HepG2 (cell line): ENCODE results near the gene SERHL2. TPM values are rescaled to one million over a fixed set of nuclear protein-coding genes. Genes with fewer than 3 reads are reported as not detected.

Experiments used
- CBX1 ChIP-seq: IDR thresholded peaks from one replicate; pipeline ENCODE4 v1.6.1; 2016; ENCODE audit warnings: antibody characterized with exemption, low read depth
- DZIP1 ChIP-seq: sonication (generic); formaldehyde crosslinking; IDR thresholded peaks from 2 replicates; pipeline ENCODE4 v1.5.0; 2020; ENCODE audit warnings: mild to moderate bottlenecking, missing genetic modification reagents
- EP300 ChIP-seq, 3 experiments: sonication (generic) in 1 of 3; formaldehyde crosslinking in 1 of 3; IDR thresholded peaks; 2 replicates each; pipeline versions ENCODE4 v1.5.1 to v1.6.1; 2011 to 2020; ENCODE audit warnings: low read depth in 2 of 3, low read length in 2 of 3, borderline replicate concordance in 1 of 3, improper control_type of control experiment in 1 of 3, mild to moderate bottlenecking in 1 of 3, missing genetic modification reagents in 1 of 3, moderate library complexity in 1 of 3
- GABPB1 ChIP-seq: IDR thresholded peaks from 2 replicates; pipeline ENCODE4 v1.6.1; 2016; ENCODE audit warnings: mild to moderate bottlenecking, missing genetic modification reagents, moderate library complexity, missing compliant biosample characterization
- KDM2A ChIP-seq: sonication (generic); formaldehyde crosslinking; IDR thresholded peaks from 2 replicates; pipeline ENCODE4 v1.4.0; 2020; ENCODE audit warnings: low read depth, missing genetic modification reagents, borderline replicate concordance
- PATZ1 ChIP-seq: sonication (generic); formaldehyde crosslinking; IDR thresholded peaks from 2 replicates; pipeline ENCODE4 v1.4.0; 2020; ENCODE audit warnings: missing genetic modification reagents
- PAXIP1 ChIP-seq: sonication (generic); formaldehyde crosslinking; conservative IDR thresholded peaks from 2 replicates; pipeline ENCODE4 v1.4.0; 2020; ENCODE audit warnings: mild to moderate bottlenecking, missing genetic modification reagents, moderate library complexity
- PHF20 ChIP-seq: sonication (generic); formaldehyde crosslinking; IDR thresholded peaks from 2 replicates; pipeline ENCODE4 v1.5.0; 2020; ENCODE audit warnings: mild to moderate bottlenecking, missing genetic modification reagents
- SALL1 ChIP-seq: sonication (generic); formaldehyde crosslinking; IDR thresholded peaks from 2 replicates; pipeline ENCODE4 v1.8.0; 2022; ENCODE audit warnings: mild to moderate bottlenecking, missing genetic modification reagents
- TCF12 ChIP-seq, 2 experiments: fragments of 450-650 bp in 1 of 2; sonication (generic) in 1 of 2; formaldehyde crosslinking in 1 of 2; IDR thresholded peaks; 2 replicates each; pipeline versions ENCODE4 v1.6.1 to v1.8.0; 2017 to 2022; ENCODE audit warnings: antibody characterized with exemption in 1 of 2, mild to moderate bottlenecking in 1 of 2, missing genetic modification reagents in 1 of 2, moderate library complexity in 1 of 2
- TERF1 ChIP-seq: sonication (generic); formaldehyde crosslinking; IDR thresholded peaks from 2 replicates; pipeline ENCODE4 v1.8.0; 2022; ENCODE audit warnings: mild to moderate bottlenecking, missing genetic modification reagents, moderate library complexity
- ZNF264 ChIP-seq: sonication (generic); formaldehyde crosslinking; IDR thresholded peaks from 2 replicates; pipeline ENCODE4 v1.4.0; 2020; ENCODE audit warnings: missing genetic modification reagents
- ZNF331 ChIP-seq: sonication (generic); formaldehyde crosslinking; IDR thresholded peaks from 2 replicates; pipeline ENCODE4 v1.4.0; 2020; ENCODE audit warnings: missing genetic modification reagents
- ZNF44 ChIP-seq: sonication (generic); formaldehyde crosslinking; IDR thresholded peaks from 2 replicates; pipeline ENCODE4 v1.5.1; 2020; ENCODE audit warnings: mild to moderate bottlenecking, missing genetic modification reagents
- ZUFSP ChIP-seq: sonication (generic); formaldehyde crosslinking; IDR thresholded peaks from 2 replicates; pipeline ENCODE4 v1.9.0; 2021; ENCODE audit warnings: missing genetic modification reagents, mild to moderate bottlenecking, borderline replicate concordance
- polyA plus RNA-seq, 8 experiments: library from polyadenylated mRNA; depleted of rRNA in 3 of 8; stranded (reverse) in 7 of 8; unstranded in 1 of 8; fragments of >200 nt; fragmentation: Illumina TruSeq in 4 of 8; extraction: Trizol in 4 of 8; gene quantifications; 2 replicates each; pipeline versions ENCODE4 v1.2.1 to v1.2.3, GENCODE V29; 2011 to 2016; ENCODE audit warnings: low read depth in 4 of 8, missing spikeins in 1 of 8, mixed read lengths in 1 of 8; ENCODE audit not compliant: insufficient read depth in 1 of 8
- total RNA-seq, 5 experiments: library from RNA; depleted of rRNA; stranded (reverse); fragments of >200 nt; fragmentation: Illumina TruSeq; extraction: Trizol; gene quantifications; 2 replicates each; pipeline ENCODE4 v1.2.3, GENCODE V29; 2016; ENCODE audit warnings: low read depth in 1 of 5

Gene SERHL2
- total and polyA plus RNA-seq, 2 of the 13 experiments (the other 11 are each of a cell fraction or from before 2014, with no cell fraction given) = 1.0 to 1.8 TPM

DNA sequence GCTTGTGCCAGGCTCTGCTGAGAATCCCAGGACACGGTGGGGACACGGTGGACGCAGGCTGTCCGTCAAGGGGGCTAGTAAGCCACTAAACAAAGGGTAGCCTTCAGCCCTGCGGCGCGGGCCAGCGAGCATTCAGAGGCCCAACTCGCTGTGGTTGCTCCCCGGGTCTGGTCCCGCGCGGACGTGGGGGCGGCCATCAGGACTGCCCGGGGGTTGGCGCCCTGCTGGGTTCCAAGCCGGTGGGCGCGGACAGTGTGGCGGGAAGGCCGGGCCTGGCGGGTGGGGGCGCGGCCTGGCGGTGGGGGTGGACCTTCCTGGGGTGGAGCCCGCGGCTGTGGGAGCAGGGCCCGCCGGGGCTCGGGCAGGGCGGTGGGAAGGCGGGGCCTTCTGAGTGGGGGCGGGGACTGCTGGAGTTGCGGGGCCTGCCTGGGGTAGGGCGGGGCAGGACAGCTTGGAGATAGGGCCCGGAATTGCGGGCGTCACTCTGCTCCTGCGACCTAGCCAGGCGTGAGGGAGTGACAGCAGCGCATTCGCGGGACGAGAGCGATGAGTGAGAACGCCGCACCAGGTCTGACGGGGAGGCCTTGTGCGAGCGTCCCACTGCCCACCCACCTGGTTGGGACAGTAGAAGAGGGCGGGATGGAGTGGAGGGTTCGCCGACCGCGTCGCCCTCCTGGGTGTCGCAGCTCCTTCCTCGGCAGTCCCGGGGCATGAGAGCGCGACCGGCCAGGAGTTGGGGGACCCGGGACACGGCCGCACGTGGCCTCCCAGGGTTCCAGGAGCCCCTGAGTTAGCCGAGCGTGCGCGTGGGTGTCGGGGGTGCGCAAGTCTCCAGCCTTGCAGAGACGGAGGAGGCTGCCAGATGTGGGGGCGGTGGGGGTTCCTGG is at the start of gene SERHL2 (continued):
- TF ChIP-seq PAXIP1 (0 out of 2 replicates have a peak, but pooled peaks have one; percentile 24), ZNF44 (CRISPR knock-in tag) (no peak), DZIP1 (CRISPR knock-in tag) (no peak), KDM2A (CRISPR knock-in tag) (peak; percentile 94), ZNF331 (CRISPR knock-in tag) (no peak), ZNF264 (CRISPR knock-in tag) (no peak), PHF20 (CRISPR knock-in tag) (peak; percentile 21; the same call in 1 of the 2 replicates), TERF1 (CRISPR knock-in tag) (0 out of 2 replicates have a peak, but pooled peaks have one; percentile 27), EP300 (IDR thresholded peaks at IDR 0.05; ENCODE audit: low read depth in 2 of 2, low read length in 2 of 2) (no peak), EP300 (CRISPR knock-in tag; IDR thresholded peaks at IDR 0.05; ENCODE audit: borderline replicate concordance) (no peak), GABPB1 (CRISPR knock-in tag) (peak; percentile 59), ZUFSP (CRISPR knock-in tag) (no peak), CBX1 (no peak), SALL1 (CRISPR knock-in tag) (peak; percentile 48; the same call in 1 of the 2 replicates), PATZ1 (CRISPR knock-in tag) (peak; percentile 75), TCF12 (IDR thresholded peaks at IDR 0.05) (no peak), TCF12 (CRISPR knock-in tag; IDR thresholded peaks at IDR 0.05) (no peak)
